Lung (tissue), 12 donors: Measurements from ENCODE around the gene DUOXA1. TPM values are rescaled to one million over a fixed set of nuclear protein-coding genes. Genes with fewer than 3 reads are reported as not detected.

Experiments used
- ATAC-seq: fragments of 200-7000 bp; cut with Tn5 transposase; one replicate; pipeline ENCODE4 v1.9.1; 2020; ENCODE audit warnings: moderate number of reproducible peaks; ENCODE audit not compliant: insufficient read depth, low FRiP score
- DNase-seq, 3 donors: peaks; one replicate each; pipeline ENCODE4 v3.0.0-alpha.2; 2013 to 2017
- H3K27ac ChIP-seq, 2 donors: one replicate each; pipeline ENCODE4 v1.5.1; 2013; ENCODE audit warnings: mild to moderate bottlenecking in 2 of 2, moderate library complexity in 2 of 2, control low read depth in 1 of 2, inconsistent platforms in 1 of 2, low read depth in 1 of 2, low read length in 1 of 2
- H3K27me3 ChIP-seq, 3 donors: one replicate each; pipeline ENCODE4 v1.5.1; 2013; ENCODE audit warnings: low read length in 2 of 3; ENCODE audit not compliant: control insufficient read depth in 3 of 3, insufficient read depth in 3 of 3
- H3K36me3 ChIP-seq, 4 donors: one replicate each; pipeline ENCODE4 v1.5.1; 2013; ENCODE audit warnings: low read length in 4 of 4, mild to moderate bottlenecking in 1 of 4, moderate library complexity in 1 of 4; ENCODE audit not compliant: control insufficient read depth in 4 of 4, insufficient read depth in 4 of 4
- H3K4me1 ChIP-seq, 5 donors: one replicate each; pipeline ENCODE4 v1.5.1; 2013; ENCODE audit warnings: low read length in 5 of 5, mild to moderate bottlenecking in 2 of 5, moderate library complexity in 1 of 5; ENCODE audit not compliant: control insufficient read depth in 5 of 5, insufficient read depth in 5 of 5
- H3K4me3 ChIP-seq: one replicate; pipeline ENCODE4 v1.5.1; 2013; ENCODE audit warnings: mild to moderate bottlenecking, control low read depth, moderate library complexity
- H3K9ac ChIP-seq, 2 donors: one replicate each; pipeline ENCODE4 v1.5.1; 2013; ENCODE audit warnings: low read length in 2 of 2, control low read depth in 1 of 2; ENCODE audit not compliant: insufficient read depth in 1 of 2
- H3K9me3 ChIP-seq, 4 donors: one replicate each; pipeline ENCODE4 v1.5.1; 2013; ENCODE audit warnings: low read length in 3 of 4, mild to moderate bottlenecking in 1 of 4, moderate library complexity in 1 of 4; ENCODE audit not compliant: control insufficient read depth in 4 of 4, insufficient read depth in 3 of 4
- WGBS, 2 donors: extraction: QIAGEN DNeasy Blood & Tissue Kit; methylation state at CpG; one replicate each; pipeline ENCODE4 v1.1.7; 2013; 5-methylcytosine and 5-hydroxymethylcytosine counted together
- polyA plus RNA-seq, 2 donors: library from polyadenylated mRNA; stranded (reverse); fragments of 200-250 nt; gene quantifications; one replicate each; pipeline ENCODE4 v1.2.1, GENCODE V29; 2013
- total RNA-seq, 2 donors: library from RNA; depleted of rRNA in 1 of 2; stranded (reverse); fragments of >200 nt in 1 of 2; gene quantifications; one replicate each; pipeline ENCODE4 v1.2.1, GENCODE V29; 2014 to 2021
- TF ChIP-seq, protein P1 (sequence below): IDR thresholded peaks from 2 replicates; pipeline ENCODE4 v1.5.1; 2012; ENCODE audit warnings: mild to moderate bottlenecking; ENCODE audit errors: control extremely low read depth, extremely low read depth
- donor health status: control.
- donor health status: control.
- donor health status: Bipolar disorder and iron deficiency.
- donor health status: healthy.
- donor health status: DM: yes; HTN: yes; CAD: no.

The DUOXA1 gene
- total and polyA plus RNA-seq, 4 donors, result 42.6 to 203 (median 108) TPM

- Histone ChIP-seq H3K36me3 (no peaks in the 10 kb centered on the region), H3K27me3 (peaks cover 0 to 59% (median 56%) of the 10 kb centered on the region in 3 donors), H3K9me3 (peaks cover 0 to 4% (median 0%) of the 10 kb centered on the region in 4 donors), H3K4me1 (peaks cover 0 to 18% (median 0%) of the 10 kb centered on the region in 5 donors), H3K9ac (no peak overlapping the region), H3K4me3 (no peak overlapping the region), H3K27ac (no peak overlapping the region)
- DNase-seq, result no peak
- 64 to 83% methylated on average over 3 of the region's 3 CpGs for WGBS, 2 donors
- no peak for ATAC-seq
- TF ChIP-seq, protein P1, sequence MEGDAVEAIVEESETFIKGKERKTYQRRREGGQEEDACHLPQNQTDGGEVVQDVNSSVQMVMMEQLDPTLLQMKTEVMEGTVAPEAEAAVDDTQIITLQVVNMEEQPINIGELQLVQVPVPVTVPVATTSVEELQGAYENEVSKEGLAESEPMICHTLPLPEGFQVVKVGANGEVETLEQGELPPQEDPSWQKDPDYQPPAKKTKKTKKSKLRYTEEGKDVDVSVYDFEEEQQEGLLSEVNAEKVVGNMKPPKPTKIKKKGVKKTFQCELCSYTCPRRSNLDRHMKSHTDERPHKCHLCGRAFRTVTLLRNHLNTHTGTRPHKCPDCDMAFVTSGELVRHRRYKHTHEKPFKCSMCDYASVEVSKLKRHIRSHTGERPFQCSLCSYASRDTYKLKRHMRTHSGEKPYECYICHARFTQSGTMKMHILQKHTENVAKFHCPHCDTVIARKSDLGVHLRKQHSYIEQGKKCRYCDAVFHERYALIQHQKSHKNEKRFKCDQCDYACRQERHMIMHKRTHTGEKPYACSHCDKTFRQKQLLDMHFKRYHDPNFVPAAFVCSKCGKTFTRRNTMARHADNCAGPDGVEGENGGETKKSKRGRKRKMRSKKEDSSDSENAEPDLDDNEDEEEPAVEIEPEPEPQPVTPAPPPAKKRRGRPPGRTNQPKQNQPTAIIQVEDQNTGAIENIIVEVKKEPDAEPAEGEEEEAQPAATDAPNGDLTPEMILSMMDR, result no peak
Observed at GRCh38 chr15:45132844-45133560, 3.3 kb upstream of the DUOXA1 start.

DNA sequence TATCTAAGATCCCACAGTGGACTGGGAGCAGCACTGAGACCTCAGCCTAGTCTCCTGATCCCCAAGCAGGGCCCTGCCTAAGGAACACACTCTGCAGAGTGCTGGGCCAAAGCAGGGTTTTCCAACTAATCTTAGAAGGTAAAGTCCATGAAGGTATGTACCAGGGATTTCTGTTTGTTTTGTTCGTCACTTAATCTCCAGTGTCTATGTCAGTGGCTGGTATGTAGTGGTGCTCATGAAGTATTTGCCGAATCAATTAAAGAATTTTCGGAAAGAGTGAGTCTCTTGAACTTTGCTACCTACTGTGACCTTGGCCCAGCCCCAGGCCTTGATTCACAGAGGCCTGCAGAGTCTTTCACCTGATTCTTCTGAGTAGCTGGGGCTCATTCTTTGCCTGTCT lies 1.8 kb upstream of the DUOXA1 start:
- peaks cover 0 to 59% (median 58%) of the 10 kb centered on the region in 3 donors for H3K27me3 ChIP-seq
- H3K4me1 ChIP-seq, result peaks cover 0 to 17% (median 0%) of the 10 kb centered on the region in 5 donors
- no peak overlapping the region for H3K9ac ChIP-seq
- no peaks in the 10 kb centered on the region for H3K36me3 ChIP-seq
- TF ChIP-seq, protein P1, result no peak
- 63 to 85% methylated on average over 3 of the region's 3 CpGs for WGBS, 2 donors
- peak; percentile 13 for ATAC-seq
- H3K27ac ChIP-seq, result no peak overlapping the region
- no peaks in the 10 kb centered on the region for H3K9me3 ChIP-seq
- no peak overlapping the region for H3K4me3 ChIP-seq
- DNase-seq, result no peak

- 71 to 83% methylated on average over 7 of the region's 7 CpGs for WGBS, 2 donors
- no peaks in the 10 kb centered on the region for H3K9me3 ChIP-seq
- no peaks in the 10 kb centered on the region for H3K36me3 ChIP-seq
- peak overlapping the region; percentile 51 for H3K4me3 ChIP-seq
- peak overlapping the region in 1 of 2 donors; percentile 76 for H3K27ac ChIP-seq
- H3K27me3 ChIP-seq, result peaks cover 0 to 63% (median 62%) of the 10 kb centered on the region in 3 donors
- DNase-seq (no peak), ATAC-seq (no peak)
- no peak overlapping the region for H3K9ac ChIP-seq
- TF ChIP-seq, protein P1, result no peak
- H3K4me1 ChIP-seq, result peaks cover 0 to 17% (median 0%) of the 10 kb centered on the region in 5 donors
Observed at GRCh38 chr15:45130291-45131000, 767 bp upstream of the DUOXA1 start.
